HEK293 (cell line): ENCODE results near the gene GUK1.

Source experiments
- BCL11B ChIP-seq: fragments of 450-650 bp; formaldehyde crosslinking; IDR thresholded peaks from 2 replicates; pipeline ENCODE4 v1.5.1; 2016; ENCODE audit warnings: low read depth, missing biosample characterization, missing genetic modification characterization
- EGR2 ChIP-seq: fragments of 450-650 bp; formaldehyde crosslinking; IDR thresholded peaks from 2 replicates; pipeline ENCODE4 v1.5.1; 2016; ENCODE audit warnings: low read depth, missing biosample characterization, missing genetic modification characterization
- GLI4 ChIP-seq: fragments of 450-650 bp; formaldehyde crosslinking; IDR thresholded peaks from 2 replicates; pipeline ENCODE4 v1.5.1; 2016; ENCODE audit warnings: missing biosample characterization, missing genetic modification characterization
- KLF9 ChIP-seq: fragments of 450-650 bp; formaldehyde crosslinking; IDR thresholded peaks from 2 replicates; pipeline ENCODE4 v1.5.1; 2016; ENCODE audit warnings: missing biosample characterization, missing genetic modification characterization, low read depth
- MEIS1 ChIP-seq: sonication (generic); formaldehyde crosslinking; IDR thresholded peaks from 2 replicates; pipeline ENCODE4 v1.8.1; 2022; ENCODE audit warnings: missing genetic modification reagents, mild to moderate bottlenecking, borderline replicate concordance
- SCRT2 ChIP-seq: fragments of 450-650 bp; formaldehyde crosslinking; IDR thresholded peaks from 2 replicates; pipeline ENCODE4 v1.5.1; 2016; ENCODE audit warnings: missing biosample characterization, missing genetic modification characterization
- WT1 ChIP-seq: fragments of 450-650 bp; formaldehyde crosslinking; IDR thresholded peaks from 2 replicates; pipeline ENCODE4 v1.5.1; 2016; ENCODE audit warnings: missing biosample characterization, missing genetic modification characterization
- ZBTB1 ChIP-seq: fragments of 450-650 bp; formaldehyde crosslinking; IDR thresholded peaks from 2 replicates; pipeline ENCODE4 v1.5.1; 2016; ENCODE audit warnings: missing biosample characterization, missing genetic modification characterization
- ZBTB21 ChIP-seq: fragments of 450-650 bp; formaldehyde crosslinking; IDR thresholded peaks from 2 replicates; pipeline ENCODE4 v1.5.1; 2017; ENCODE audit warnings: missing biosample characterization, missing genetic modification characterization
- ZFP37 ChIP-seq: fragments of 450-650 bp; formaldehyde crosslinking; IDR thresholded peaks from 2 replicates; pipeline ENCODE4 v1.5.1; 2016; ENCODE audit warnings: missing biosample characterization, missing genetic modification characterization
- ZNF114 ChIP-seq: fragments of 450-650 bp; formaldehyde crosslinking; IDR thresholded peaks from 2 replicates; pipeline ENCODE4 v1.5.0; 2017; ENCODE audit warnings: missing biosample characterization, missing genetic modification characterization
- ZNF121 ChIP-seq: fragments of 450-650 bp; formaldehyde crosslinking; IDR thresholded peaks from 2 replicates; pipeline ENCODE4 v1.5.1; 2016; ENCODE audit warnings: missing biosample characterization, missing genetic modification characterization
- ZNF146 ChIP-seq: fragments of 450-650 bp; formaldehyde crosslinking; IDR thresholded peaks from 2 replicates; pipeline ENCODE4 v1.5.1; 2016; ENCODE audit warnings: missing biosample characterization, missing genetic modification characterization
- ZNF155 ChIP-seq: fragments of 450-650 bp; formaldehyde crosslinking; IDR thresholded peaks from 2 replicates; pipeline ENCODE4 v1.5.1; 2016; ENCODE audit warnings: missing biosample characterization, missing genetic modification characterization
- ZNF157 ChIP-seq: fragments of 450-650 bp; formaldehyde crosslinking; IDR thresholded peaks from 2 replicates; pipeline ENCODE4 v1.5.1; 2016; ENCODE audit warnings: missing biosample characterization, missing genetic modification characterization
- ZNF184 ChIP-seq: fragments of 450-650 bp; IDR thresholded peaks from 2 replicates; pipeline ENCODE4 v1.5.1; 2018; ENCODE audit warnings: missing biosample characterization, mild to moderate bottlenecking, missing genetic modification characterization
- ZNF2 ChIP-seq: fragments of 450-650 bp; formaldehyde crosslinking; IDR thresholded peaks from 2 replicates; pipeline ENCODE4 v1.5.1; 2016; ENCODE audit warnings: missing biosample characterization, missing genetic modification characterization
- ZNF404 ChIP-seq: fragments of 450-650 bp; formaldehyde crosslinking; IDR thresholded peaks from 2 replicates; pipeline ENCODE4 v1.5.1; 2017; ENCODE audit warnings: missing biosample characterization, missing genetic modification characterization
- ZNF600 ChIP-seq: fragments of 450-650 bp; formaldehyde crosslinking; IDR thresholded peaks from 2 replicates; pipeline ENCODE4 v1.5.1; 2016; ENCODE audit warnings: missing biosample characterization, missing genetic modification characterization
- ZNF610 ChIP-seq: fragments of 450-650 bp; formaldehyde crosslinking; IDR thresholded peaks from 2 replicates; pipeline ENCODE4 v1.5.1; 2016; ENCODE audit warnings: missing biosample characterization, missing genetic modification characterization, borderline replicate concordance
- ZNF660 ChIP-seq: fragments of 450-650 bp; IDR thresholded peaks from 2 replicates; pipeline ENCODE4 v1.5.1; 2018; ENCODE audit warnings: missing biosample characterization, mild to moderate bottlenecking, missing genetic modification characterization
- ZNF76 ChIP-seq: fragments of 450-650 bp; formaldehyde crosslinking; IDR thresholded peaks from 2 replicates; pipeline ENCODE4; 2016; ENCODE audit warnings: low read depth, missing biosample characterization, missing genetic modification characterization, borderline replicate concordance
- ZNF777 ChIP-seq: fragments of 450-650 bp; formaldehyde crosslinking; IDR thresholded peaks from 2 replicates; pipeline ENCODE4 v1.5.1; 2017; ENCODE audit warnings: missing biosample characterization, missing genetic modification characterization, borderline replicate concordance
- ZNF843 ChIP-seq: fragments of 450-650 bp; formaldehyde crosslinking; IDR thresholded peaks from 2 replicates; pipeline ENCODE4 v1.5.1; 2016; ENCODE audit warnings: missing biosample characterization, missing genetic modification characterization
- ZSCAN30 ChIP-seq: fragments of 450-650 bp; IDR thresholded peaks from 2 replicates; pipeline ENCODE4 v1.5.1; 2018; ENCODE audit warnings: missing biosample characterization, mild to moderate bottlenecking, missing genetic modification characterization, moderate library complexity
- TF ChIP-seq, protein P1 (sequence below): fragments of 450-650 bp; formaldehyde crosslinking; IDR thresholded peaks from 2 replicates; pipeline ENCODE4 v1.5.1; 2016; ENCODE audit warnings: missing biosample characterization, missing genetic modification characterization
- TF ChIP-seq, protein P2 (sequence below): fragments of 450-650 bp; IDR thresholded peaks from 2 replicates; pipeline ENCODE4 v1.5.1; 2018; ENCODE audit warnings: missing biosample characterization, mild to moderate bottlenecking, missing genetic modification characterization
- TF ChIP-seq, protein P3 (sequence below): fragments of 450-650 bp; formaldehyde crosslinking; IDR thresholded peaks from 2 replicates; pipeline ENCODE4 v1.5.1; 2016; ENCODE audit warnings: missing biosample characterization, missing genetic modification characterization
- TF ChIP-seq, protein P4 (sequence below): sonication (generic); formaldehyde crosslinking; IDR thresholded peaks from 2 replicates; pipeline ENCODE4 v1.8.1; 2022; ENCODE audit warnings: mild to moderate bottlenecking, moderate library complexity, missing genetic modification reagents
- TF ChIP-seq, protein P5 (sequence below): fragments of 450-650 bp; formaldehyde crosslinking; optimal IDR thresholded peaks from 2 replicates; pipeline ENCODE3; 2016; ENCODE audit warnings: missing biosample characterization, mild to moderate bottlenecking, missing genetic modification characterization
- TF ChIP-seq, protein P6 (sequence below): fragments of 450-650 bp; formaldehyde crosslinking; IDR thresholded peaks from 2 replicates; pipeline ENCODE4 v1.5.1; 2016; ENCODE audit warnings: missing biosample characterization, missing genetic modification characterization

The GUK1 gene

DNA sequence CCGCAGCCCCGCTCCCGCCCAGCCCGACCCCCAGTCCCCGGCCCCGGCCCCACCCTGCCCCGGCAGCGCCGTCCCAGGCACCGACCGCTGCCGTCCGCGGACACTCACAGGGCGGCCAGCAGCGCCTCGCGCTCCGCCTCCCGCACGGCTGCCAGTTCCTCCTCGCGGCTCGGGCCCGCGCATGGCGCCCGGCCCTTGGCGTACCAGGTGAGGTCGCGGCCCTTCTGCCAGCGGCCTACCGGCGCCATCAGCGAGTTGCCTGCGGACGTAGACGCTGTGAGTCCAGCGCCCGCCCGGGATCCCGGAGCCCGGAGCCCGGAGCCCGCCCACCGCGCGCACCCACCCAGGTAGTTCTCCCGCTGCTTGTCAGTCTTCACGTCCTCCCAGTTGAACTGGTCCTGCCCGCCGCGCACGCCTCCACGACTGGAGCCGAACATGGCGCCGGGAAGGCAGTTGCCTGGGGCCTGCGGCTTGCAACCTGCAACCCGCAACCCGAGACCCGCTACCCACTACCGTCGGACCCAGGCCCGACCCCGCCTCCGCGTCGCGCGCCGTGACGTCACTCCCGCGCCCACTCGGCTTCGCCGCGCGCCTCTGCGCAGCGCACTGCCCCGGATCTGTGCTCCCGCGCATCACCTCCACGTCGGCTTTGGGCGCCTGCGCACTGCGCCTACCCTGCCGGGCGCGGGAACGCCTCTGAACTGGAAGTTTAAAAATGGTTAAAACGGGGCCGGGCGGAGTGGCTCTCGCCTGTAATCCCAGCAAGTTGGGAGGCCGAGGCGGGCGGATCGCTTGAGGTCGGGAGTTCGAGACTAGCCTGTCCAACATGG, 37.1 kb upstream of the GUK1 start, which contains the start of gene C1orf35 (continued):
- TF ChIP-seq, protein P1, sequence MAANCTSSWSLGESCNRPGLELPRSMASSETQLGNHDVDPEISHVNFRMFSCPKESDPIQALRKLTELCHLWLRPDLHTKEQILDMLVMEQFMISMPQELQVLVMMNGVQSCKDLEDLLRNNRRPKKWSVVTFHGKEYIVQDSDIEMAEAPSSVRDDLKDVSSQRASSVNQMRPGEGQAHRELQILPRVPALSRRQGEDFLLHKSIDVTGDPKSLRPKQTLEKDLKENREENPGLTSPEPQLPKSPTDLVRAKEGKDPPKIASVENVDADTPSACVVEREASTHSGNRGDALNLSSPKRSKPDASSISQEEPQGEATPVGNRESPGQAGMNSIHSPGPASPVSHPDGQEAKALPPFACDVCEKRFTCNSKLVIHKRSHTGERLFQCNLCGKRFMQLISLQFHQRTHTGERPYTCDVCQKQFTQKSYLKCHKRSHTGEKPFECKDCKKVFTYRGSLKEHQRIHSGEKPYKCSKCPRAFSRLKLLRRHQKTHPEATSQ (tag by site-specific recombination) = peak; percentile 78
- peak; percentile 68; the same call in 1 of the 2 replicates for TF ChIP-seq ZNF660 (tag by site-specific recombination)
- TF ChIP-seq, protein P2, sequence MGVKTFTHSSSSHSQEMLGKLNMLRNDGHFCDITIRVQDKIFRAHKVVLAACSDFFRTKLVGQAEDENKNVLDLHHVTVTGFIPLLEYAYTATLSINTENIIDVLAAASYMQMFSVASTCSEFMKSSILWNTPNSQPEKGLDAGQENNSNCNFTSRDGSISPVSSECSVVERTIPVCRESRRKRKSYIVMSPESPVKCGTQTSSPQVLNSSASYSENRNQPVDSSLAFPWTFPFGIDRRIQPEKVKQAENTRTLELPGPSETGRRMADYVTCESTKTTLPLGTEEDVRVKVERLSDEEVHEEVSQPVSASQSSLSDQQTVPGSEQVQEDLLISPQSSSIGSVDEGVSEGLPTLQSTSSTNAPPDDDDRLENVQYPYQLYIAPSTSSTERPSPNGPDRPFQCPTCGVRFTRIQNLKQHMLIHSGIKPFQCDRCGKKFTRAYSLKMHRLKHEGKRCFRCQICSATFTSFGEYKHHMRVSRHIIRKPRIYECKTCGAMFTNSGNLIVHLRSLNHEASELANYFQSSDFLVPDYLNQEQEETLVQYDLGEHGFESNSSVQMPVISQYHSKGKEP (tag by site-specific recombination) = peak; percentile 82
- no peak for TF ChIP-seq ZNF114 (tag by site-specific recombination)
- TF ChIP-seq ZNF76 (tag by site-specific recombination) = peak; percentile 82
- TF ChIP-seq ZNF600 (tag by site-specific recombination) = no peak
- TF ChIP-seq, protein P3, sequence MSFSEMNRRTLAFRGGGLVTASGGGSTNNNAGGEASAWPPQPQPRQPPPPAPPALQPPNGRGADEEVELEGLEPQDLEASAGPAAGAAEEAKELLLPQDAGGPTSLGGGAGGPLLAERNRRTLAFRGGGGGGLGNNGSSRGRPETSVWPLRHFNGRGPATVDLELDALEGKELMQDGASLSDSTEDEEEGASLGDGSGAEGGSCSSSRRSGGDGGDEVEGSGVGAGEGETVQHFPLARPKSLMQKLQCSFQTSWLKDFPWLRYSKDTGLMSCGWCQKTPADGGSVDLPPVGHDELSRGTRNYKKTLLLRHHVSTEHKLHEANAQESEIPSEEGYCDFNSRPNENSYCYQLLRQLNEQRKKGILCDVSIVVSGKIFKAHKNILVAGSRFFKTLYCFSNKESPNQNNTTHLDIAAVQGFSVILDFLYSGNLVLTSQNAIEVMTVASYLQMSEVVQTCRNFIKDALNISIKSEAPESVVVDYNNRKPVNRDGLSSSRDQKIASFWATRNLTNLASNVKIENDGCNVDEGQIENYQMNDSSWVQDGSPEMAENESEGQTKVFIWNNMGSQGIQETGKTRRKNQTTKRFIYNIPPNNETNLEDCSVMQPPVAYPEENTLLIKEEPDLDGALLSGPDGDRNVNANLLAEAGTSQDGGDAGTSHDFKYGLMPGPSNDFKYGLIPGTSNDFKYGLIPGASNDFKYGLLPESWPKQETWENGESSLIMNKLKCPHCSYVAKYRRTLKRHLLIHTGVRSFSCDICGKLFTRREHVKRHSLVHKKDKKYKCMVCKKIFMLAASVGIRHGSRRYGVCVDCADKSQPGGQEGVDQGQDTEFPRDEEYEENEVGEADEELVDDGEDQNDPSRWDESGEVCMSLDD = peak; percentile 78
- peak; percentile 56; the same call in 1 of the 2 replicates for TF ChIP-seq ZNF121
- no peak for TF ChIP-seq ZNF155 (tag by site-specific recombination)
- TF ChIP-seq, protein P4, sequence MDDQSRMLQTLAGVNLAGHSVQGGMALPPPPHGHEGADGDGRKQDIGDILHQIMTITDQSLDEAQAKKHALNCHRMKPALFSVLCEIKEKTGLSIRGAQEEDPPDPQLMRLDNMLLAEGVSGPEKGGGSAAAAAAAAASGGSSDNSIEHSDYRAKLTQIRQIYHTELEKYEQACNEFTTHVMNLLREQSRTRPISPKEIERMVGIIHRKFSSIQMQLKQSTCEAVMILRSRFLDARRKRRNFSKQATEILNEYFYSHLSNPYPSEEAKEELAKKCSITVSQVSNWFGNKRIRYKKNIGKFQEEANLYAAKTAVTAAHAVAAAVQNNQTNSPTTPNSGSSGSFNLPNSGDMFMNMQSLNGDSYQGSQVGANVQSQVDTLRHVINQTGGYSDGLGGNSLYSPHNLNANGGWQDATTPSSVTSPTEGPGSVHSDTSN = peak; percentile 92
- TF ChIP-seq ZNF2 (tag by site-specific recombination) = peak; percentile 85
- TF ChIP-seq ZNF610 (tag by site-specific recombination) = peak; percentile 83
- TF ChIP-seq ZBTB1 = peak; percentile 96
- peak; percentile 98 for TF ChIP-seq EGR2
- TF ChIP-seq SCRT2 (tag by site-specific recombination) = 0 out of 2 replicates have a peak, but pooled peaks have one; percentile 26
- TF ChIP-seq, protein P5, sequence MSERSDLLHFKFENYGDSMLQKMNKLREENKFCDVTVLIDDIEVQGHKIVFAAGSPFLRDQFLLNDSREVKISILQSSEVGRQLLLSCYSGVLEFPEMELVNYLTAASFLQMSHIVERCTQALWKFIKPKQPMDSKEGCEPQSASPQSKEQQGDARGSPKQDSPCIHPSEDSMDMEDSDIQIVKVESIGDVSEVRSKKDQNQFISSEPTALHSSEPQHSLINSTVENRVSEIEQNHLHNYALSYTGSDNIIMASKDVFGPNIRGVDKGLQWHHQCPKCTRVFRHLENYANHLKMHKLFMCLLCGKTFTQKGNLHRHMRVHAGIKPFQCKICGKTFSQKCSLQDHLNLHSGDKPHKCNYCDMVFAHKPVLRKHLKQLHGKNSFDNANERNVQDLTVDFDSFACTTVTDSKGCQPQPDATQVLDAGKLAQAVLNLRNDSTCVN (tag by site-specific recombination) = peak; percentile 100
- no peak for TF ChIP-seq ZNF157 (tag by site-specific recombination)
- TF ChIP-seq ZFP37 (tag by site-specific recombination) = peak; percentile 92
- peak; percentile 86 for TF ChIP-seq ZSCAN30
- TF ChIP-seq, protein P6, sequence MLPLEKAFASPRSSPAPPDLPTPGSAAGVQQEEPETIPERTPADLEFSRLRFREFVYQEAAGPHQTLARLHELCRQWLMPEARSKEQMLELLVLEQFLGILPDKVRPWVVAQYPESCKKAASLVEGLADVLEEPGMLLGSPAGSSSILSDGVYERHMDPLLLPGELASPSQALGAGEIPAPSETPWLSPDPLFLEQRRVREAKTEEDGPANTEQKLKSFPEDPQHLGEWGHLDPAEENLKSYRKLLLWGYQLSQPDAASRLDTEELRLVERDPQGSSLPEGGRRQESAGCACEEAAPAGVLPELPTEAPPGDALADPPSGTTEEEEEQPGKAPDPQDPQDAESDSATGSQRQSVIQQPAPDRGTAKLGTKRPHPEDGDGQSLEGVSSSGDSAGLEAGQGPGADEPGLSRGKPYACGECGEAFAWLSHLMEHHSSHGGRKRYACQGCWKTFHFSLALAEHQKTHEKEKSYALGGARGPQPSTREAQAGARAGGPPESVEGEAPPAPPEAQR (tag by site-specific recombination) = no peak
- TF ChIP-seq KLF9 (tag by site-specific recombination) = peak; percentile 90
- TF ChIP-seq WT1 (tag by site-specific recombination) = peak; percentile 52
- peak; percentile 67 for TF ChIP-seq ZNF843
- 0 out of 2 replicates have a peak, but pooled peaks have one; percentile 34 for TF ChIP-seq ZNF184 (tag by site-specific recombination)
- peak; percentile 14; the same call in 1 of the 2 replicates for TF ChIP-seq ZNF146 (tag by site-specific recombination)
- no peak for TF ChIP-seq ZNF404
- TF ChIP-seq MEIS1 (CRISPR knock-in tag) = no peak
- peak; percentile 61; the same call in 1 of the 2 replicates for TF ChIP-seq GLI4 (tag by site-specific recombination)
- no peak for TF ChIP-seq ZNF777 (tag by site-specific recombination)
- 0 out of 2 replicates have a peak, but pooled peaks have one; percentile 51 for TF ChIP-seq BCL11B (tag by site-specific recombination)
- peak; percentile 92 for TF ChIP-seq ZBTB21 (tag by site-specific recombination)
